ENCODE results near the gene AMIGO1. TPM values are rescaled to one million over a fixed set of nuclear protein-coding genes. Genes with fewer than 3 reads are reported as not detected.
"Not testable (repeated sequence)": the region's sequence is repeated elsewhere in the genome, so short reads cannot be mapped to it uniquely, and the experiment has no call there.

AMIGO1 gene
- total RNA-seq, 1 donor from 2014 or later: 18.3 TPM

DNA sequence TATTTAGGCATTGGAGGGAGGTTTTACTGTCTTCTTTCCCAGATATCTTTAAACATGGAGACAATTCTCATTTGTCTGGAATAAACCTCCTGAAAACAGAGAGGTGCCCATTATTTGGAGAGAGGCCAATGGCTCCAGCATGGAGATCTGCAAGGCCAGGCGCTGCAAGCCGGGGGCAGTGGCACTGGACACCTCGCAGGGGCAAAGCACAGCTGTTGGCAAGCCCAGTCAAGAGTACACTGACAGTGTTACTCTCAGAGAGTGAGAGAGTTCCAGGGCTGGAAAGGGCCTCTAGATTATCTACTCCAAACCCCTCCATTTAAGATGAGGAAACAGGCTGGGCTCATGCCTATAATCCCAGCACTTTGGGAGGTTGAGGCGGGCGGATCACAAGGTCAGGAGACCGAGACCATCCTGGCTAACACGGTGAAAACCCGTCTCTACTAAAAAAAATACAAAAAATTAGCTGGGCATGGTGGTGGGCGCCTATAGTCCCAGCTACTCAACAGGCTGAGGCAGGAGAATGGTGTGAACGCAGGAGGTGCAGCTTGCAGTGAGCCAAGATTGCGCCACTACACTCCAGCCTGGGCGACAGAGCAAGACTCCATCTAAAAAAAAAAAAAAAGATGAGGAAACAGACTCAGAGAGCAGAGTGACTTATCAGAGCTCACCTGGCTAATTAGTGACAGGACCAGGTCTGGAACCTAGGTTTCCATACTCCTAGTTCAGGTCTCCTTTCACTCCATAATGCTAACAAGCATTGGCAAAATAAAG, 36.1 kb downstream of the AMIGO1 start:
- DNase-seq (ENCODE audit: missing footprints); intact Hi-C loops (cut with DNase I): not testable (repeated sequence)
- peak; percentile 38 for ATAC-seq

DNA sequence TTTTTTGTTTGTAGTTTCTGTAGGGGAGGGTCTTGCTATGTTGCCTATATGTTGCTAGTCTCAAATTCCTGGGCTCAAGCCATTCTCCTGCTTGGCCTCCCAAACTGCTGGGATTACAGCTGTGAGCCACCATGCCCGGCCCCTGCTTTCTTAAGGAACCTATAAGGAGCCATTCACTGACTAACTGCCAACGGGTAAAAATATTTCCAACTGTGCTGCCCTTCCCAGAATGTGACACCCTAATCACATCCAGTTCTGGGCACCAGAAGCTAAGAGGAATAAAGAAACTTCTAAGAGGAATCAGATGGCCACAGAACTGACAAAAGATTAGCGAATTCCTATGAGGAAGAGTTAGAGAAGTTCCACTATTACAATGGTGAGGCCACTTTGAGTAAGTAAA, 36.7 kb downstream of the AMIGO1 start:
- intact Hi-C loops (cut with DNase I): no loop called here
- ATAC-seq: no peak

DNA sequence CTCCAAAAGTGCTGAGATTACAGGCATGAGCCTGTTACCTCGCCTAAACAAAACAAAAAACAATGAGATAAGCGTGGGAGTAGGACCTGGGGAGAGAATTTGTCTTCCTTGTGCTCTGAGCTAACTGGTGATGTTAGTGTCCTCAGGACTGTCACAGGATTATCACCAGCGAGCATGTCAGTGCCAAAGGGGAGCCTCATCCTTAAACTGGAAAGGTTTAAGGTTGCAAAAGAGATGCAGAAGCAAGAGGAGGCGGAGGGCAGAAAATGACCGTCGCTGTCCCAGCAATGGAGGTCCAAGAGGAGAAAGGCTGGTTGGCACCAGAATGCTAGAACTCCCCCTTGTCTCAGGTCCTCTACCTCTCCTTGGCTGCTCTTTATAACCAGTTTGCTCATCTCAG, 39.3 kb downstream of the AMIGO1 start:
- DNase-seq (ENCODE audit: missing footprints): no peak
- intact Hi-C loops (cut with DNase I): no loop called here
- no peak for ATAC-seq

More for the DNA sequence above, 36.7 kb downstream of the AMIGO1 start:
- DNase-seq (ENCODE audit: missing footprints): no peak

DNA sequence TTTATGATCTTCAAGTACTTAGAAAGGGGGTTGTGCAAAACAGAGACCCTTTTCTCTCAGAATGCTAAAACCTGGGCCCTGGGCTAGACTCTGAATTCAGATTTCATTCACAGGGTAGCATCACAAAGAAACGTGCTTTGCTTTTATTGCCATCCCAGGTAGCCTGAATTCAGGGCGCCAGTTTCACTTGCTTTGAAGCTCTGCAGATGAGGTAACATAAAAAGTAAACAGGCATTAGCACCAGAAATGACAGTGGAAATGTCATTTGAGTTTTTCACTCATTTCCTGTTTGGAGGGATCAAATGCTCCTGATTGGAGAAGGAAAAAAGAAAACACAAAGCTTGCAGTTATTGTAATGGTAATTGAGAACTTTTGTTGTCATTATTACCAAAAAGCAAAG, 40.6 kb downstream of the AMIGO1 start:
- no peak for ATAC-seq
- intact Hi-C loops (cut with DNase I): no loop called here
- DNase-seq (ENCODE audit: missing footprints): no peak

- no peak for ATAC-seq
- DNase-seq (ENCODE audit: missing footprints): no peak
- intact Hi-C loops (cut with DNase I): no loop called here
Measured at GRCh38 chr1:109468061-109468460, 41.5 kb downstream of the AMIGO1 start.

GRCh38 chr1:109467301-109467777, 42.2 kb downstream of the AMIGO1 start:
- DNase-seq (ENCODE audit: missing footprints) (no peak), ATAC-seq (peak; percentile 62)
- intact Hi-C loops (cut with DNase I): no loop called here

- DNase-seq (ENCODE audit: missing footprints) (peak; percentile 79), ATAC-seq (peak; percentile 88)
- intact Hi-C loops (cut with DNase I): loop anchor here (1.0 kb wide), 1 partner anchor 40 kb away; the partner anchor contains the start of gene PSMA5
Measured at GRCh38 chr1:109466452-109467300, 42.9 kb downstream of the AMIGO1 start, which contains the start of gene SYPL2. SYPL2 (plus strand) TSS chr1:109466546; CDS start chr1:109466844, 298 bp downstream.

DNA sequence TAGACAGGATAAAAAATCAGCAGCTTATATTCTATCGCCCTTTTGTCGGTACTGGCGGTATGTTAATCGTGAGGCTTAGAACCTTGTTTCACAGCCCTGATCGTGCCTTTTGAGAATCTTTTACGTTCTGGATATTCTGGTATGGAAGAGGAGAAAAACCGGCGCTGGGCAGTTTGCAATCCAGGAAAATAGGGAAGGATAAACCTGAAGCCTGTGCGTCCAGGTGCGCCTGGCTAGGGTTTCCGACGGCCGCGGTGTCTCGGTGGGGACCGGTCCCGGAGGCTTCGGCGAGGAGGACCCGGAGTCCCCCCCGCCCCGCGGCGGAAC, 43.4 kb downstream of the AMIGO1 start:
- DNase-seq (ENCODE audit: missing footprints): no peak
- no peak for ATAC-seq
- intact Hi-C loops (cut with DNase I): loop anchor here (1.0 kb wide), 1 partner anchor 40 kb away; the partner anchor contains the start of gene PSMA5

GRCh38 chr1:109457819-109458218, 51.7 kb downstream of the AMIGO1 start:
- ATAC-seq: no peak
- intact Hi-C loops (cut with DNase I): no loop called here
- DNase-seq (ENCODE audit: missing footprints): no peak

GRCh38 chr1:109454497-109455133, 54.9 kb downstream of the AMIGO1 start:
- no peak for DNase-seq (ENCODE audit: missing footprints)
- ATAC-seq: no peak
- intact Hi-C loops (cut with DNase I): no loop called here

Other genes starting within 250 kb of the AMIGO1 start
- 1.2 TPM for gene PSRC1, start 226.6 kb downstream of the AMIGO1 start, total RNA-seq
- gene MYBPHL, start 202.7 kb downstream of the AMIGO1 start, total RNA-seq: not detected
- 121 TPM for gene SORT1, start 111.8 kb downstream of the AMIGO1 start, total RNA-seq
- 62.4 TPM for gene PSMA5, start 83.3 kb downstream of the AMIGO1 start, total RNA-seq
- 33.0 TPM for gene SYPL2, start 43.2 kb downstream of the AMIGO1 start, total RNA-seq
- gene ATXN7L2, start 25.8 kb downstream of the AMIGO1 start, total RNA-seq: 2.5 TPM
- 5.8 TPM for gene CYB561D1, start 15.6 kb downstream of the AMIGO1 start, total RNA-seq
- not detected for gene GPR61, start 30.1 kb upstream of the AMIGO1 start, total RNA-seq
- gene GNAI3, start 38.9 kb upstream of the AMIGO1 start, total RNA-seq: 2.3 TPM
- not detected for gene GNAT2, start 109.9 kb upstream of the AMIGO1 start, total RNA-seq
- gene AMPD2, start 110.1 kb upstream of the AMIGO1 start, total RNA-seq: 11.9 TPM
- 35.1 TPM for gene GSTM4, start 146.4 kb upstream of the AMIGO1 start, total RNA-seq
- gene GSTM2, start 158.3 kb upstream of the AMIGO1 start, total RNA-seq: 77.4 TPM
- not detected for gene GSTM1, start 178.1 kb upstream of the AMIGO1 start, total RNA-seq
- 2.8 TPM for gene GSTM5, start 202.5 kb upstream of the AMIGO1 start, total RNA-seq
- 121 TPM for gene GSTM3, start 231.3 kb upstream of the AMIGO1 start, total RNA-seq